MG63 (cell line): ENCODE data around the gene NCOA6. TPM values are rescaled to one million over a fixed set of nuclear protein-coding genes. Genes with fewer than 3 reads are reported as not detected.
A peak's percentile ranks its signal among the peaks of the same experiment; 100 is the strongest.

Experiments used
- DNase-seq: peaks from one replicate; pipeline ENCODE4 v3.0.0-alpha.2; 2020
- H3K27me3 ChIP-seq: fragments of 250-450 bp; sonication (Bioruptor Pico); 2 replicates; pipeline ENCODE4 v1.5.1; 2020; ENCODE audit warnings: mild to moderate bottlenecking, moderate library complexity
- H3K36me3 ChIP-seq: fragments of 250-450 bp; sonication (Bioruptor Pico); 2 replicates; pipeline ENCODE4 v1.5.1; 2020; ENCODE audit warnings: mild to moderate bottlenecking, moderate library complexity
- H3K4me3 ChIP-seq: fragments of 250-450 bp; sonication (Bioruptor Pico); 2 replicates; pipeline ENCODE4 v1.5.1; 2020; ENCODE audit warnings: mild to moderate bottlenecking, moderate library complexity
- H3K9me3 ChIP-seq: fragments of 250-450 bp; sonication (Bioruptor Pico); 2 replicates; pipeline ENCODE4 v1.5.1; 2020; ENCODE audit warnings: mild to moderate bottlenecking, moderate library complexity
- total RNA-seq: library from RNA; depleted of rRNA; stranded (reverse); fragments of >200 nt; shearing (Covaris generic); gene quantifications from 2 replicates; pipeline ENCODE4 v1.2.3, GENCODE V29; 2014; ENCODE audit warnings: low replicate concordance; rRNA removed

The NCOA6 gene
- 2.1 and 2.4 TPM in 2 replicates for total RNA-seq

DNA sequence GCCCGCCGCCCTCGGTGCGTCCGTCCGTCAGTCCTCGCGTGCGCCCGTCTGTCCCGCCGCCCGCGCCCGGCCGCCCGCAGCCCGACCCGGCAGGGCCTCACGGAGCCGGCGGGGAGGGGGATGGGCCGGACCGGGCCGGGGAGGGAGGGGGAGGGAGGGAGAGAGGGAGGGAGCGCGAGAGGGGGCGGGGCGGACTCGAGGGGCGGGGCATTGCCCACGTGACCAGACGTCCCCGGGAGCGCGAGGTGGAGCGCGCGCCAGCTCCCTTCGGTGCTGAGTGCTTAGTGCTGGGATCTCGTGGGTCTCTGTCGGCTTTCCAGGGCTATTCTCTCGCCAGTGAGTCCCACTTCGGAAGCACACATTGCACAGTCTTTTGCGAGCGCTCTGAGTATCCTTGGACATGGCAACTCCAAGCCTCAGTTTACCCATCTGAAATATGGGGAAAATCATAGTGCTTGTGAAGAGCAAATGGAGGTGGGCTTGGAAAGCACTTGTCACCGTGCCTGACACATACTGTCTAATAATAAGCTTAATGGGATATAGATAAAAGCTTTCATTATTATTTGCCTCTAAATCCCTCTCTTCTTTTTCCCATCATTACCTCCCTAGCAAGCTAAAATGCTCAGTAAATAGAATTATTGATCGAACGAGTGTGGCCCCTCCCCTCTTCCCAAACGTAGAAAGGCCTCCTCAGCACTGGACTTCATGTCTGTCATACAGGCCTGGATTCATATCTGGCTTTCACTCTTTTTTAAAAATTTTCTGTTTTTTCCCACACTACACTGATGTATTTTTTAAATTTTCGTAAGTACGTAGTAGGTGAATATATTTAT is at the start of gene NCOA6:
TSS of gene NCOA6 (minus strand) at position 122 of the 833 bp plus-strand sequence. CDS start 43,296 bp downstream, outside the sequence.
- H3K4me3 ChIP-seq: peak within 1 kb of the TSS; percentile 81
- H3K9me3 ChIP-seq: no peaks in the 10 kb centered on the region
- DNase-seq: peak; percentile 83
- peaks cover 3% of the 10 kb centered on the region; the same call in 1 of the 2 replicates for H3K27me3 ChIP-seq
- H3K36me3 ChIP-seq: peaks cover 4% of the 10 kb centered on the region

DNA sequence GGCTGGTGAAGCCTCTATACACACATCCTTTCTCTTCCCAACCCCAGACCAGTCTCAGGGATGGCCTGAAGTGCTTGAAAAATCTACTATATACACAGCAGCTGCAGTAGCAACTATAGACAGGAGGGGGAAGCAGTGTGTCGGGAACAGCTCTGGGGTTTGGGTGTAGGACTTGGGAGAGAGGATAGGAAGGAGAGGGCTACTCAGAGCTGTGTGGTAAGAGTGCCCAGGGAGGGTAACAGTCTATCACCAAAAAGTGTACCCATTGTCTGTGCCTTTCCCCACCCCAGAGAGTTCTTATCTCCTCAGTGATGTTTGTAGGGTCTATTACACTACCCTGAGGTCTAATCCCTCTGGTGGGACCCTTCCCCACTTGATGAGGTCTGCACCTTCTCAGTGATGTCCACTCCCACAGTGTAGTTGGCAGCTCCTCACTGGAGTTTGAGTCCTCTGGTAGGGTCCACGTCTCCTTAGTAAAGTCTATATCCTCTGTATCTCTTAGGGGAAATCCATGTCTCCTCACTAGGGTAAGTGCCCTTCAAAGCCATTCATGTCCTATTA is 48.7 kb upstream of the NCOA6 start:
- no peaks in the 10 kb centered on the region for H3K9me3 ChIP-seq
- H3K4me3 ChIP-seq: no peak overlapping the region
- H3K36me3 ChIP-seq: no peaks in the 10 kb centered on the region
- peaks cover 6% of the 10 kb centered on the region; the same call in 1 of the 2 replicates for H3K27me3 ChIP-seq
- DNase-seq: peak; percentile 69

DNA sequence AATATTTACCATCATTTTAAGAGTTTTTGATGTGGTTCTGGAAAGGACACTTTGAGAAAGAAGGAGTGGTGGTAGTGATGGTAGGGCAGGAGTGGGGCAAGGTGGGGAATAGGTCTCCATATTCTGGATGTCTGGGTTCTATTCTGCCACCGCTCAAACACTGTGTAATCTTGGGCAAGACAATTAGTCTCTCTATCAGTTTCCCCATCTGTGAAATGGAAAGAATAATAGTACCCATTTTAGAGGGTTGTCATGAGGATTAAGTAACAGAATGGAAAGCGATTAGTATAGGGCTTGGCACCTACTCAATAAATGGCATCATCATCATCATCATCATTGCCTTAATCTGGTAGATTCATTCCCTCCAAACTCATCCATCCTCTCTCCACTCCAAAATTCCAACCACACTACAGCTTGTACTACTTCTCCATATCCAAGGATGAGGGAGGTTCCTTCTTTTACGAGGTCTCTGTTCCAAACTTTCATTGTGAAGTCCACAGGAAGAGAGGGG is 48.2 kb upstream of the NCOA6 start:
- no peaks in the 10 kb centered on the region for H3K36me3 ChIP-seq
- peaks cover 6% of the 10 kb centered on the region; the same call in 1 of the 2 replicates for H3K27me3 ChIP-seq
- no peak overlapping the region for H3K4me3 ChIP-seq
- DNase-seq: no peak
- H3K9me3 ChIP-seq: no peaks in the 10 kb centered on the region

DNA sequence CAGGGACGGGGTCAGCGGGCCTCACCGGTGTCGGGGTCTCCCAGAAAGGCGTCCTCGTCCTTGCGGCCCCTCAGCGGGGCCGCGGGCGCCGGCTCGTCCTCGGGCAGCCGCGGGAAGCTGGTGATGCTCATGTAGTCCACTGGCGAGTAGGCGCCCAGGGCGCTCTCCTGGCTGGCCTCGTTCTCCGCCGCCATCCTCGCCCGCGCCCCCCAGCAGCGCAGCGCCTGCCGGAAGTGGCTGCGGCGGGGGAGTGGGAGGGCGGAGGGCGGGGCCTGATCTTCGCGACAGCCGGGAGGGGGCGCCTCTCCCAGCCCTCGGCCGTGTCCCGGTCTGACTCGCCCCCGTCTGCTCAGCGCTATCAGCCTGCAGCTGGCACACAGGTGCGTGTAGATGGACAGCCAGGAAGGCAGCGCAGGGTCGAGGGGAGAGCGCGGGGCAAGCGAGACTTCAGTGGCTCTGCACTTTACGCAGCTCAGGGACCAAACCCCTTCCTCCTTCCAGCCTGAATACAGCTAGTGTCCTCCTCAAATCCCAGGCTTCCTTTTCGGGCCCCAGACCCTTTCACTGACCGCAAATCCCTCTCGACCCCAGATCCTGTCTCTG is 47.3 kb upstream of the NCOA6 start, which contains the start of gene GGT7:
TSS of gene GGT7 (minus strand) at position 235 of the 603 bp plus-strand sequence. CDS start at position 194, 41 bp downstream.
- DNase-seq: peak; percentile 77
- peak within 1 kb of the TSS; percentile 49 for H3K4me3 ChIP-seq
- no peaks in the 10 kb centered on the region for H3K36me3 ChIP-seq
- peaks cover 6% of the 10 kb centered on the region; the same call in 1 of the 2 replicates for H3K27me3 ChIP-seq
- no peaks in the 10 kb centered on the region for H3K9me3 ChIP-seq

DNA sequence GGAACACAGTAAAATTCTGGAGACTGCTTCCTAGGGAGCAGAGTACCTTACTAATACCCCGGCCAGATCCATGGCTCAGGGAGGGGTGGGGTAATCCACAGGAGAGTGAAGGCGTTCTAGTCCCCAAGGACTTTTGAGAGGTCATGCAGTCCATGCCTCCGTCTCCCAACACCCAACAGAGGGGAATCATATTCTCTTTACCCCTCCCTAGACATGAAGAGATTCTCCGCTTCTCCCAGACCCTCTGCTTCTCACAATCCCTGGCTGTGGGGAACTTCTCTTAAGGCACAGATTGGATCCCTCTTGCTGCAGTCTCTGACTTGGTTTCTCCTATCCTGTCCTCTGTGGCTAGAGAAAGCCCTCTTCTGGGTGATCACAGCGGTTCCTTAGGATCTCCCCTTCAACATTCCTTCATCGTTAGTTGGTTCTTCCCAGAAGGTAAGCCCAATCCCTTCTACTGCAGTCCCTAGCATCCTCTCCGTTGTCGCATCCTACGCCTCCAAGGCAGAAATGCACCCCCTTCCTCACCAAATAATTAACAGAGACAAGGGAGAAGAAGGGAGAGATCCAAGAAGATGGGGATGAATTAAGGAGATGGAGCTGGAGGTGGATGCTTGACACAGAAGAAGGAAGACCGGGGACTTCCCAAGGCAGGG is 46.6 kb upstream of the NCOA6 start:
- no peaks in the 10 kb centered on the region for H3K36me3 ChIP-seq
- peaks cover 6% of the 10 kb centered on the region; the same call in 1 of the 2 replicates for H3K27me3 ChIP-seq
- peak overlapping the region; percentile 49 for H3K4me3 ChIP-seq
- DNase-seq: no peak
- H3K9me3 ChIP-seq: no peaks in the 10 kb centered on the region

DNA sequence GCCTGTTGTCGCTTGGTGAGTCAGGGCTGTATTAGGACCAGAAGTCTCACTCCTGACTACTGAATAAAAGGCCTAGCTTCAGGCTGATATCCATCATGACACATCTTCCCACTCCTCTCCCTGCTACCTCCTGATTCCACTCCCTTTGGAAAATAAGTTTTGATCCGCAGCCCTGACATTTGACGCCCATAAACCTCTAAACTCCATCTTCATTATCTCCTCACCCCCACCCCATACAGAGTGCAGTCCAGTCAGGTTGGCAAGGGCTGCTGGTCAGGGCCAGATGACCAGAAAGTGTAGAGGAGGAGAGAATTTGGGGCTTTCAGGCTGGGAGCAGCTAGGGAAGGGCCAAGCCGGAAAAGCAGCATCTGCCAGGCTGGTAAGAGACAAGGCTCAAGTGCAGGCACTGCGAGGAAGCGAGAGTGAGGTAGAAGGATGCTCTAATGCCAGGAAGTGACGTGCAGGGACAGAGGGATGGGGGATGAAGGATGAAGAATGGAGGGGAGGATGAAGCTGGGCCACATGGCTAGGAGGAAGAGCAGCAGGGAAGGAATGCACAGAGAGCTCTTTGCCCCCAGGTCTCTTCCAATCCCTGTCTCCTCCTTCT is 46.0 kb upstream of the NCOA6 start:
- H3K36me3 ChIP-seq: no peaks in the 10 kb centered on the region
- no peak overlapping the region for H3K4me3 ChIP-seq
- H3K9me3 ChIP-seq: no peaks in the 10 kb centered on the region
- no peak for DNase-seq
- H3K27me3 ChIP-seq: peaks cover 6% of the 10 kb centered on the region; the same call in 1 of the 2 replicates

DNA sequence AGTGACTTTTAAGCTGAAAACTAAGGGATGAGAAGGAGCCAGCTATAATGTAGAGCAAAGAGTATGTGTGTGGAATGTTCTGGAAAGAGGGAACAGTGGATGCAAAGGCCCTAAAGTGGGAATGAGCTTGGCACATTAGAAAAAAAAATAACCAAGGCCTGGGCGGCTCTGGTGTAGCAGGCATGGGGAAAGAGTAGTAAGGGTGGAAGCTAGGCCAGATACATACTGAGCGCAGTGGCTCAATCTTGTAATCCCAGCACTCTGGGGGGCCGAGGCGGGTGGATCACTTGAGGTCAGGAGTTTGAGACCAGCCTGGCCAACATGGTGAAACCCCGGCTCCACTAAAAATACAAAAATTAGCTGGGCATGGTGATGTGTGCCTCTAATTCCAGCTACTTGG is 38.8 kb upstream of the NCOA6 start:
- DNase-seq: no peak

DNA sequence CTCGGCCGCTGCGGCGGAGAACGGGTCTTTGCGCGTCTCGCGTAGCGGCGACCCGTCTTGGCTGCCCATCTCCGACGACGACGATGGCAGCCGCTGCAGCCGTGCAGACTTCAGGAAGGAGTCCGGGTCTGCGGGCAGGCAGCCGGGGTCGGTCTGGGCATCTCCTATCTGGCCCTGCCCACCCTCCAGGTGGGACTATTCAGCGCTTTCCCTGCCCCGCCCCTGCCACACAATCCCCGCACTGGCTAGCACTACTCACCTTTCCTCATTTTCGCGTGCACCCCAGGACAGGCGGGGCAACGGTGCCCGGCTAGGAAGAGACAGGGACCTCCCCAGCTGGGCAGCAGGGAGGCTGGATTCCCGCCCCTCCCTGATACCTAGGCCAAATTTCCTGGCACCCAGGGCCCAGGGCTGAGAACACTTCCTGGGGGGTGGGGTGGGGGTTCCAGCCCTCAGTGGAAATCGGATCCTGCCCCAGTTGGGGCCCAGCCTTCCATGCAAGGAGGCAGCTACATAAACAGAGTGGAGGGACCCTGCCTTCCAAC is 38.0 kb upstream of the NCOA6 start:
- Histone ChIP-seq H3K4me3 (no peak overlapping the region), H3K36me3 (no peaks in the 10 kb centered on the region), H3K9me3 (no peaks in the 10 kb centered on the region), H3K27me3 (no peaks in the 10 kb centered on the region)
- DNase-seq: no peak

More for the DNA sequence above, 38.8 kb upstream of the NCOA6 start:
- Histone ChIP-seq H3K36me3 (no peaks in the 10 kb centered on the region), H3K9me3 (no peaks in the 10 kb centered on the region), H3K4me3 (no peak overlapping the region), H3K27me3 (no peaks in the 10 kb centered on the region)

DNA sequence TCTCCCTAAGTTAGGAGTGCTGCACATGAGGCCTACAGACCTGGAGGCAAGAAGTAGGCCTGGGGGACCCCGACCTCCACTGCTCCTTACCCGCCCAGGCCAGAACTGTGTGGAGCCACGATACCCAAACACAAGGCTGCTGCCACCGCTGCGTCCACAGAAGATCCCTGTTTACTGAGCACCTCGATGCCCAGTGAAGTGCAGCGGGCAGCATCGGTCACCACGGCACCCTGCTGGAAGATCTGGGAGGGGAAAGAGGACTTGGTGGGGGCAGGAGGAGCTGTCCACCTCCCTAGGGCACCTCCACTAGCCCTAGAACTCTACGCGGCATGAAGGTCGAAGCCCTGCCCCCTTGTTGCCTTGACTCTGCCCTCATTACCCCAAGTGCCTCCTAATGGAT is 37.3 kb upstream of the NCOA6 start:
- Histone ChIP-seq H3K27me3 (no peaks in the 10 kb centered on the region), H3K4me3 (no peak overlapping the region), H3K36me3 (no peaks in the 10 kb centered on the region), H3K9me3 (no peaks in the 10 kb centered on the region)
- DNase-seq: no peak

DNA sequence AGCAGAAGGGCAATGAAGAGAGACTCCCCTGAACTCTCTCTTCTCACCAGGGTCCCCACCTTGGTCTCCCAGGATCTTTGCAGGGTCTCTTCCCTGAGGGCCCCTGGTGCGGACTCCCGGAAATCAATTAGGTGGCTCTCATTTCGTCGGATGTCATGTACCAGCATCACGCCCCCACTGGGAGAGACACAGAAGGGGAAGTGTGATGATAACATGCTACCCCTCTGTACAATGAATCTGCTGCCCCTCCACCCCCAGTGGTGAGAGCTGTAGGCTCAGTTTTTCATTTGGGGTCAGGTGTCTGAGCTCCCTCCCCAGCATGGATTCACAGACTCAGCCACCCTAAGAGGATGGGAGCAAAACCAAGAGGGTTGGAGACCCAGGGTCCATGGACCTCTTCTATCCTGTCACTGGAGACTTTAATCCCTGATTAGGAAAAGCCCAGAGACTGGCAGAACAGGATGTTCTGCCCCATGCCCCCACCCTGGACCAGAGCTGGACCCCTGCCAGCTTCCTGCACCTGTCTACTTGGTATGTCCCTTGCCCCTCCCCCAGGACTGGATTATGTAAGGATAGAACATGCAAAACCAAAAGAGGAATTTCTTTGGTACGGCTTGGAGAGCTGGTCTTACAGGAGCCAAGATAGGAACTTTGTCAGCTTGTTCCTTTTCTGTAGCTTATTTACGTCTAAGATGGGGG is 36.1 kb upstream of the NCOA6 start:
- no peak overlapping the region for H3K4me3 ChIP-seq
- no peaks in the 10 kb centered on the region for H3K36me3 ChIP-seq
- DNase-seq: no peak
- H3K9me3 ChIP-seq: no peaks in the 10 kb centered on the region
- H3K27me3 ChIP-seq: no peaks in the 10 kb centered on the region

DNA sequence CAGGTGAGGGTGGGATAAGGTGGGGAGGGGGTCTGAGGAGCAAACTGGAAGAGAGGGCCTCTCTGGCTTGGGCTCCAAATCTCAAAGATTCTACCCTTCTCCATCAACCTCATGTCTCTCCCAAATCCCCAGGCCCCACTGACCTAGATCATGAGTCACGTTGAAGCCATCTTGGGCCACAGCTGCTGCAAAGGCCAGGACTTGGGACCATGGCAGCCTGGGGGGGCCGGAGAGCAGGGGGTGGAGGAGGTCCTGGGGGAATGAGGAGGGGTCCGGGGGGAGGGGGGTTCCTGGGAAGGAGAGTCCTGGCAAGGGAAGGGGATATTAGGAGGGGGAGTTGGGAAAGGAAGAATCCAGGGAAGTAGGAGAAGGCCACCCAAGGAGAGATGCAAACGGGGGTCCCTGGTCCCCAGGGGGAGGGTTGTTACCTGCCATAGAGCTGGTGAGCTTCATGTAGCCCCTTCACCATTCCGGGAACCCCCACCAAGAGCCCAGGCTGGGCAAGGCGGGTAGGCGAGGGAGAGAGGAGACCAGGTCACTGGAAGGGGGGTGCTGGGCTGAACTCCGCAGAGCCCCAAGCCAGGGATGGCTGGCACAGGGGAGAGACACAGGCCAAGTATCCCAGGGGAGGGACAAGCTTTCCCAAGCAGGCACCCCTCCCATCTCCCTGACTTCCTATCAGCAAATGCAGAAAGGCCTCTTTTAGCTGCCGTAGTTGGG is 34.5 kb upstream of the NCOA6 start:
- Histone ChIP-seq H3K36me3 (no peaks in the 10 kb centered on the region), H3K27me3 (no peaks in the 10 kb centered on the region), H3K4me3 (no peak overlapping the region), H3K9me3 (no peaks in the 10 kb centered on the region)
- no peak for DNase-seq

DNA sequence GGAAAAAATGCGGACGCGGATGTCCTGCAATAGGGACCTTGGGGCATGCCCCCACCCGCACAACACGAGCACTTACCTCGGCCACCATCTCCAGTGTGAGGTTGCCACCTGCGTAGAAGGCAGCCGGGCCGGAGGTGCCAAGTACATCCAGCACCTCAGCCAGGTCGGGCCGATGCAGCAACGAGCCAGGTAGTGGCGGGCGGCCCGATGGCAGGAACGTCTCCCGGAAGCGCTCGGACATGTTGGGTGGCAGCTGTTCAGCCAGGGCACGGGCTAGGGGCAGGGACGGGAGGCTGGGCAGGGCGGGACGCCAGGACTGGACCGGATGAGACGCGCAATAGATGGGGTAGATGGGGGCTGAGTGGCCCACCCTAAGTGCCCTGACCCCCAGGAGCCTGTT is 33.9 kb upstream of the NCOA6 start:
- H3K9me3 ChIP-seq: no peaks in the 10 kb centered on the region
- DNase-seq: no peak
- no peaks in the 10 kb centered on the region for H3K27me3 ChIP-seq
- H3K36me3 ChIP-seq: no peaks in the 10 kb centered on the region
- no peak overlapping the region for H3K4me3 ChIP-seq

DNA sequence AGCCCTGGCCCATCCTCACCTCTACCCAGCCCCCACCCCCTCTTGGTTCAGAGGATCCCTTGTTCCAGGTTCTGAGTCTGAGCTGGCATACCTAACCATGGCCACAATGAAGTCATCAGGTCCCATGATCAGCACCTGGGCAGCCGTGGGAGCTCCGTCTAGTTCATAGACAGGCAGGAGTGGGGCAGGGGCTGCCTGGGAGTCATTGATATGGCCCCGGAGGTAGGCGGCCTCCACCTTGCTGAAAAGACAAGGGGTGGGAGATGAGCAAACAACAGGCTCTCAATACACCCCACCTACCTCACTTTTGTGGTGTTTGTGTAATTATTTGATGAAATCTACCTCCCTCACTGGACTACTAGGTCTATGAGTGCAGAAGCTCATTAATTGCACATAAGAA is 26.8 kb upstream of the NCOA6 start:
- no peaks in the 10 kb centered on the region for H3K27me3 ChIP-seq
- no peak for DNase-seq
- H3K9me3 ChIP-seq: no peaks in the 10 kb centered on the region
- no peaks in the 10 kb centered on the region for H3K36me3 ChIP-seq
- H3K4me3 ChIP-seq: no peak overlapping the region

DNA sequence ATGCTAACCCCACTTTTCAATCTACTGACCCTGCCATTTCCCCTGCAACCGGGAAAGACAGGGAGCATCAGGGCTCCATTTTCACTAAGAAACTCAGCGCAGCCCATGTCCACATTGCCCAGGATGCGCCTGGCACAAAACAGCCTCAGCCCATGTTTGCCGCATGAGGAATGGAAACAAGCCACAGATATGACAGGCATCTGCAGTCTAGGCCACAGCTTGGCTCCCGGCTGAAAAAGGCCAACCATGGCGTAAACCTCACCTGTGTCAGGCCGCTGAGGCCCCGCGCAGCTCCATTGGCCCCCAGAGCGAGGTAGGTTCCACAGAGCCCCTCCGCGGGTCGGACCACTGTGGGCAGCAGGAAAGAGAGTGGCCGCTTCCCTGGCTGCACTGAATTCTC is 25.5 kb upstream of the NCOA6 start:
- Histone ChIP-seq H3K36me3 (no peaks in the 10 kb centered on the region), H3K27me3 (no peaks in the 10 kb centered on the region), H3K4me3 (no peak overlapping the region), H3K9me3 (no peaks in the 10 kb centered on the region)
- no peak for DNase-seq

DNA sequence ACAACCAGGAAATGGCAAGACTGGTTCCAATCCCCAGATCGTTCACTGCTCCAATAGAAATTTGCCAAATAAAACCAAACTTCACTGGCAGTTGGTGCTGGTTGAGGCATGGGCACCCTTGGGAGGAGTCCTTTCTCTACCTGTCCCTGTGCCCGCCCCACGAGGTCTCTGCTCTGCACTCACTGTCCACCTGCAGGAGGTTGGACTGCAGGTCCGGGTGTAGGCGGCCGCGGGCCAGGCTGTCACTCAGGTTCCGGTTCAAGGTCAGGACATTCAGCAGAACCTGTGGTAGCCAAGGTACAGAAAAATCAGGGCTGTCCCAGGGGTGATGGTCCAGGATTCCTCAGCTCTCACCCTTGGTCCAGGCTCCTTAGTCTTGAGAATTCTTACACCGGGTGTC is 24.3 kb upstream of the NCOA6 start:
- Histone ChIP-seq H3K36me3 (no peaks in the 10 kb centered on the region), H3K27me3 (no peaks in the 10 kb centered on the region), H3K9me3 (no peaks in the 10 kb centered on the region), H3K4me3 (no peak overlapping the region)
- DNase-seq: no peak
